Neuron (in vitro differentiated cells): ENCODE data around the gene SLC22A14.
"Not testable (repeated sequence)": the region's sequence is repeated elsewhere in the genome, so short reads cannot be mapped to it uniquely, and the experiment has no call there.

Experiments used
- H2AFZ ChIP-seq: one replicate; pipeline ENCODE4 v1.6.1; 2013; ENCODE audit warnings: low read depth, mild to moderate bottlenecking, inconsistent platforms, low read length, moderate library complexity
- H3K27me3 ChIP-seq: one replicate; pipeline ENCODE4 v1.6.1; 2013; ENCODE audit warnings: low read length; ENCODE audit not compliant: insufficient read depth
- H3K36me3 ChIP-seq: one replicate; pipeline ENCODE4 v1.6.1; 2013; ENCODE audit warnings: low read length; ENCODE audit not compliant: insufficient read depth
- H3K4me1 ChIP-seq: one replicate; pipeline ENCODE4 v1.6.1; 2013; ENCODE audit warnings: low read length; ENCODE audit not compliant: insufficient read depth
- H3K4me3 ChIP-seq: 2 replicates; pipeline ENCODE4 v1.5.1; 2013; ENCODE audit warnings: mild to moderate bottlenecking, low read length, moderate library complexity
- H3K9me3 ChIP-seq: one replicate; pipeline ENCODE4 v1.6.1; 2013; ENCODE audit warnings: low read length

Gene SLC22A14

DNA sequence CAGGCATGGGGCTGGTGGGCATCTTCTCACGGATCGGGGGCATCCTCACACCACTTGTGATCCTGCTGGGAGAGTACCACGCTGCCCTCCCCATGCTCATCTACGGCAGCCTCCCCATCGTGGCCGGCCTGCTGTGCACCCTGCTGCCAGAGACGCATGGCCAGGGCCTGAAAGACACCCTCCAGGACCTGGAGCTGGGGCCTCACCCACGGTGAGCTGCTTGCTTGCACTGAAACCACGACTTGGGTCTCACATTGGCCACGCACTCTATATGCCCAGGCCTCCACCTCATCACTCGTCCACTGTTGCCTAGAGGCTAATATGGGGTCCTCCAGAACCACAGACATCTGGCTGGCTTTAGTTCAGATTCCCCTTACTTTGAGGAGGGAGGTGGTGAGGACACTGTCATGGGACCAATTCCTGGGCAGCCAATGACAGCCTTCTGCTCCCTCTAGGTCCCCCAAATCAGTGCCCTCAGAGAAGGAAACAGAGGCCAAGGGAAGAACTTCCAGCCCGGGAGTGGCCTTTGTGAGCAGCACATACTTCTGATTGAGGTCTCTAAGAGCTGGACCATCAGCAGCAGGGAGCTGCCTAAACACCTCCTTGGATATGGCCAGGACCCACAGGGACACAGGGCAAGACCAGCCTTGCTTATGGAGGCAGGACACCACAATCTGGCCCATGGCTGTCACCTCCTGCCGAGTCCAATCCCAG is 5.0 kb upstream of the SLC22A14 start:
- Histone ChIP-seq H3K9me3 (peaks cover 8% of the 10 kb centered on the region), H3K4me3 (no peak overlapping the region), H3K36me3 (no peaks in the 10 kb centered on the region), H2AFZ (no peak overlapping the region), H3K4me1 (peaks cover 6% of the 10 kb centered on the region), H3K27me3 (no peaks in the 10 kb centered on the region)

DNA sequence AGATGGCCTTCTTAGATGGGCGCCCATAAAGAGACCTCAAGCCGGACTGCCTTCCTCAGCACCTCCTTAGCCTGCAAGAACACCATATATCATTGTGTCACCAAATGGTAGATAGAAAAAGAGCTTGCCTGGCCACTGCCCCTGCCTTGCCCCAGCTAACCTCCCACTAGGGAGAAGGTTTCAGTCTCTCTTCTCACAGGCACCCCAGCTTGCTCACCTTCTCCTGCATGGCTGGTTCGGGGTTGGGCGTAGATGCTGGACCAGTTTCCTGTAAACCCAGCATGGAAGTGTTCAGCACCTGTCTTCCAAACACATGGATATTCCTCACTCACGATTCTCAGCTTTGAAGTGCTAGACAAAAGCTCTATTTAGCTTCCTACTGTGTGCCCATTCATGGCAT is 3.3 kb upstream of the SLC22A14 start:
- no peak overlapping the region for H2AFZ ChIP-seq
- no peaks in the 10 kb centered on the region for H3K27me3 ChIP-seq
- H3K4me1 ChIP-seq: no peaks in the 10 kb centered on the region
- H3K36me3 ChIP-seq: no peaks in the 10 kb centered on the region
- no peak overlapping the region for H3K4me3 ChIP-seq
- H3K9me3 ChIP-seq: peaks cover 8% of the 10 kb centered on the region

DNA sequence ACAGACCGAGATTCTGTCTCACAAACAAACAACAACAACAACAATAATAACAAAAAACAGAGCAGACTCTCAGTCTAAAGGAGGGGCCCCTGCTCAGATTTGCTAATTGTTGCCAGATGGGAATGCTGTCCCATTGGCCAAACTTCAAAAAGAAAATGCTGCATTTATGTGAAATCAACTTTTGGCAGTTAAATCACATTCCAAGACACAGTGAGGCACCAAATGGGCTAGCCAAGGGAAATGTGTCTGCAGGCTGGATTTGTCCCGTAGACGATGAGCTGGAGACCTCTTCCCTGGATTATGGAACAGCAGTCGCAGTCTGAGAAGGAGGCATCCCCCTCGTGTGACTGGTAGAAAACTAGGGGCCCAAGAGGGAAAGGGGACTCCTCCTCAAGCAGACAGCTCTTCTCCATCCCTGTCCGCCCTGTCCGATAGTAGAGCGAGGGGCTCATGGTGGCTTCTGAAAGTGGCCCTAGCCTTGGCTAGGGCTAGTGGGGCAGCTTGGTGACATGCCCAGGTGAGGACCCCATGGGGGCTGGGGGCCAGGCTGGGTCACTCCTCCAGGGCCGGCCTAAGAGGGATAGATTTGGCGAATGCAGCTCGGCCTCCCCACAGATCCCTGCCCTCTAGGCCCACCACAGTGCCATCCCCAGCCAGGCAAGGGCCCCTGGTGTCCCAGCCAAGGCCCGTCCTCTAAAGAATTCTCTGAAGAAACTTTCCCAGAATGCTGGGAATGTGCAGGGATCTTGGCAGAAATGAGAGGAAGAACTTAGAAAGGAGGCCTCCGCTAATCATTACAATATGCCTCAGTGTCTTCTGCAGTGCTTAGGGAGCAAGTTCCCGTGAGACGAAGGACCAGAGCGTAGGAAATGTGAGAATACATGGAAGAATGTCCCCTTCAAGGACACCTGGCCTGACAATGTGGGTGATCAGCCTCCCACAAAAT is 2.0 kb downstream of the SLC22A14 start:
- Histone ChIP-seq H3K27me3 (no peaks in the 10 kb centered on the region), H3K4me1 (no peaks in the 10 kb centered on the region), H2AFZ (no peak overlapping the region), H3K36me3 (no peaks in the 10 kb centered on the region), H3K4me3 (no peak overlapping the region), H3K9me3 (no peaks in the 10 kb centered on the region)

DNA sequence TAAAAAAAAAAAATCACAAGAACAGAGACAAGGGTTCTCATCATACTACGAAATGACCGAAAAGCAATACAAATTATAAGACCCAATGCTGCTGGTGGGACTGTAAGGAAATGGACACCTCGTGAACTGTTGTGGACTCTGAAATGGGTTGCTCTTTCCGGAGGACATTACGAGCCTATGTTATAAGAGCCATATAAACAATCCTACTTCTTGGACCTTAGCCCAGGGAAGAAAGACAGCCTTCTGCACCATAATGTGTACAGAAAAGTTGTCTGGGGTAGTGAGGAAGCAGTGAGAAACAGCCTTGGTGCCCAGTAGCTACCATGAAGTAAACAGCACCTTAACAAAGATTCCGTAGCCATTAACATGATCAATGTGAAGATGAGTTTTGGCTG is 2.7 kb downstream of the SLC22A14 start:
- no peaks in the 10 kb centered on the region for H3K4me1 ChIP-seq
- no peak overlapping the region for H3K4me3 ChIP-seq

DNA sequence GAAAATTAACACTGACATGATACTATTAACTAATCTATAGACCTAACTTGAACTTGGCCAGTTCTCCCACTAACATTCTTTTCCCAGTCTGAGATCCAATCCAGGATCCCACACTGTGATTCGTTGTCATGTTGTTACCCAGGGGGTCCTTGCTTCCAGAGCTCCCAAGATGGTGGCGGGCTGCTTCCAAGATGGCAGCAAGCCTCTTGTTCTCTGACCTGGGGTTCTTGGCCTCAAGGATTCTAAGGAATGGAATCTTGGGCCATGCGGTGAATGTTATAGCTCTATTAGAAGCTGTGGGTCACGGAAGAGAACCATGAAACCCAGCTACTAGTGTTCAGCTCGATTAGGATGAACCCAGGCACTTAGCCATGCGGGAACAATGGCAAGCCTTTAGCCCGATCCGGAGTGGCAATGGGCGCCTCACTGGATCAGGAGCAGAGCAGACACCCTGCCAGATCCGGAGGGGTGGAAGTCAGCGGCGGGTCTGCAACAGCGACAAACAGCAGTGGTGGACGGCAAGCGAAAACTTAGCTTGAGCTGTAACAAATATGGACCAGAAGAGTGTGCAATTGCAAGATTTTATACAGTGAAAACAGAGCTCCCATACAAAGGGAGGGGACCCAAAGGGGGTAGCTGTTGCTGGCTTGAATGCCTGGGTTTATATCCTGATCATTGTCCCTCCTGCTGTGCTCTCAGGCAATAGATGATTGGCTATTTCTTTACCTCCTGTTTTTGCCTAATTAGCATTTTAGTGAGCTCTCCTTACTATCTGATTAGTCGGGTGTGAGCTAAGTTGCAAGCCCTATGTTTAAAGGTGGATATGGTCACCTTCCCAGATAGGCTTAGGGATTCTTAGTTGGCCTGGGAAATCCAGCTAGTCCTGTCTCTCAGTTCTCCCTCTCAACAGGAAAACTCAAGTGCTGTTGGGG is 7.5 kb downstream of the SLC22A14 start:
- H2AFZ ChIP-seq, H3K4me3 ChIP-seq, H3K36me3 ChIP-seq, H3K4me1 ChIP-seq, H3K9me3 ChIP-seq, H3K27me3 ChIP-seq: not testable (repeated sequence)

More for the DNA sequence above, 2.7 kb downstream of the SLC22A14 start:
- Histone ChIP-seq H3K9me3 (no peaks in the 10 kb centered on the region), H3K27me3 (no peaks in the 10 kb centered on the region), H2AFZ (no peak overlapping the region), H3K36me3 (no peaks in the 10 kb centered on the region)

DNA sequence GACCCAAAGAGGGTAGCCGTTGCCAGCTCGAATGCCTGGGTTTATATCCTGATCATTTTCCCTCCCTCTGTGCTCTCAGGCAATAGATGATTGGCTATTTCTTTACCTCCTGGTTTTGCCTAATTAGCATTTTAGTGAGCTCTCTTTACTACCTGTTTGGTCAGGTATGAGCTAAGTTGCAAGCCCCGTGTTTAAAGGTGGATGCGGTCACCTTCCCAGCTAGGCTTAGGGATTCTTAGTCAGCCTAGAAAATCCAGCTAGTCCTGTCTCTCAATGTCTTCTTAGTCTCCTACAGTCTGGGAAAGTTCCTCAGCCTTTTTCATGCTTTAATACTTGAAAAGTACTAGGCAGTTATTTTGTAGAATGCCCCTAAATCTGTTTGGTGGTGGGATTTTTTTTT is 15.0 kb downstream of the SLC22A14 start:
- not testable (repeated sequence) for H3K9me3 ChIP-seq, H2AFZ ChIP-seq, H3K4me1 ChIP-seq, H3K4me3 ChIP-seq, H3K36me3 ChIP-seq, H3K27me3 ChIP-seq

DNA sequence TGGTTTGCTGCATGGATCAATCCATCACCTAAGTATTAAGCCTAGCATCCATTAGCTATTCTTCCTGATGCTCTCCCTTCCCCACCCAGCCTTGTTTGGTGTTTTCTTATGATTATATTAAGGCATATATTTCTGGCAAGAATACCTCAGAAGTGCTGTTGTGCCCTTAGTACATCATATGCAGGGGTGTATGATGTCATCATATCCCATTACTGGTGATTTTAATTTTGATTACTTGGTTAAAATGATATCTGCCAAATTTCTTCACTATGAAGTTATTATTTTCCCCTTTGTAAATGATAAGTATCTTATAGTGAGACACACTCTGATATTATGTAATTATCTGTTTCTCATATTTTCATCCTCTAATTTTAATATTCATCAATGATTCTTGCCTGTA is 15.4 kb downstream of the SLC22A14 start:
- Histone ChIP-seq H3K4me1 (no peaks in the 10 kb centered on the region), H3K4me3 (no peak overlapping the region), H3K9me3 (no peaks in the 10 kb centered on the region), H3K36me3 (no peaks in the 10 kb centered on the region), H2AFZ (no peak overlapping the region), H3K27me3 (no peaks in the 10 kb centered on the region)

DNA sequence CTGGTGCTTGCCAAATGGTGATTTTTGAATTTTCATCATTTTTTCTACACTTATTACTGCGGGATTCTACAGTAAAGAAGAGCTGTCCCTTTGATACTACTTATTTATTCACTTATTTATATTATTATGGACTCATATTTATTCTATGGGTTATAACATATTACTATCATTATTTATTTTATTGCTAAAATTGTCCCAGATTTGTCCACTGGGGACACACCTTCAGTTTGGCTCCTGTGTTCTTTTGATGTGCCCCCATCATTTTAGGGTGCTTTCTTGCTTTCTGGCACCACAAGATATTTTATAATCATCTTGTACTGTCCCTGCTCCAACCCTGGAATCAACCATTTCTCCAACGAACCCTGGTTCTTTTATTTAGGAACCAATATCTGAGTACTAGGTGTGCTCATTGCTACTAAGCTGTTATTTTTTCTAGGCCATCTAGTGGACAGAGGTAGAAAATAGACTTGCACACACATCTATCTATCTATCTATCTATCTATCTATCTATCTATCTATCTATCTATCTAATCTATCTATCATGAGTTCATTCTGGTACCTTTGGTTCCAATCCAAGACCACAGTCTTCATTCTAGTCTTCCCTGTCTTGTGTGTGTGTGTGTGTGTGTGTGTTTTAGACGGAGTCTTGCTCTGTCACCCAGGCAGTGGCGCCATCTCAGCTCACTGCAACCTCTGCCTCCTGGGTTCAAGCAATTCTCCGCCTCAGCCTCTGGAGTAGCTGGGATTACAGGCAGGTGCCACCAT is 16.0 kb downstream of the SLC22A14 start:
- Histone ChIP-seq H3K9me3 (no peaks in the 10 kb centered on the region), H3K27me3 (no peaks in the 10 kb centered on the region), H3K4me3 (no peak overlapping the region), H3K4me1 (no peaks in the 10 kb centered on the region), H2AFZ (no peak overlapping the region), H3K36me3 (no peaks in the 10 kb centered on the region)

DNA sequence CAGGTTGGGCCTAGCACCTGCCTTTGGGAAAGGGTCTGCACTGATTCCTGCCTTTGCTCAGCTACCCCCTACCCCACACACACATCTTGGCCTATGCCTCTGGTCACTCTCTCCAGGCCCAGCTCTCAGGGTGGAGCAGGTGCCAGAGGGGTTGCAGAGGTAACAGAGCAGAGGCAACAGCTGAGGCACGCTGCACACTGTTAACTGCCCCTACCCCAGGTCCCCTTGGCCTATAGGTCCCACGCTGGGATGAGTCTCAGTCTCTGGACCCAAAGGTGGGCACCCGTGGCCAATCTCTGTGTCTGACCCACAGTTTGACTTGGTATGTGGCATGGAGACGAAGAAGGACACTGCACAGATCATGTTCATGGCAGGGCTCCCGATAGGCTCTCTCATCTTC is 24.8 kb downstream of the SLC22A14 start:
- Histone ChIP-seq H3K27me3 (peaks cover 3% of the 10 kb centered on the region), H3K36me3 (no peaks in the 10 kb centered on the region), H3K4me3 (no peak overlapping the region), H3K4me1 (no peaks in the 10 kb centered on the region), H3K9me3 (no peaks in the 10 kb centered on the region), H2AFZ (no peak overlapping the region)

DNA sequence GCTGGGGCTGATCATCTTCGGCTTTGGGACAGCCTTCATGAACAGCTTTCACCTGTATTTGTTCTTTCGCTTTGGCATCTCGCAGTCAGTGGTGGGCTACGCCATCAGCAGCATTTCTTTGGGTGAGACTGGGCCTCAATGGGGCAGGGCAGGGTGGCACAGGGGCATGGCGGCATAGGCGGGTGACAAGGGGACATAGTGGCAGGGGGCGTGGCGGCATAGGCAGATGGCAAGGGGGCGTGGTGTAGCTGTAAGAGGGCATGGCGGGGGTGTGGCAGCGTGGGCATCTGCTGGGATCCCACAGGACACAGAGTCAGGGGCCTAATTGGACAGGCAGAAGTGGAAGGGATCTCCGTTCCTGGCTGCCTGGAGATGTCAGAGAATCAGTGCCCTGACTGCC is 25.5 kb downstream of the SLC22A14 start:
- no peaks in the 10 kb centered on the region for H3K4me1 ChIP-seq
- peaks cover 3% of the 10 kb centered on the region for H3K27me3 ChIP-seq
- no peak overlapping the region for H3K4me3 ChIP-seq
- H2AFZ ChIP-seq: no peak overlapping the region
- H3K9me3 ChIP-seq: no peaks in the 10 kb centered on the region
- no peaks in the 10 kb centered on the region for H3K36me3 ChIP-seq

DNA sequence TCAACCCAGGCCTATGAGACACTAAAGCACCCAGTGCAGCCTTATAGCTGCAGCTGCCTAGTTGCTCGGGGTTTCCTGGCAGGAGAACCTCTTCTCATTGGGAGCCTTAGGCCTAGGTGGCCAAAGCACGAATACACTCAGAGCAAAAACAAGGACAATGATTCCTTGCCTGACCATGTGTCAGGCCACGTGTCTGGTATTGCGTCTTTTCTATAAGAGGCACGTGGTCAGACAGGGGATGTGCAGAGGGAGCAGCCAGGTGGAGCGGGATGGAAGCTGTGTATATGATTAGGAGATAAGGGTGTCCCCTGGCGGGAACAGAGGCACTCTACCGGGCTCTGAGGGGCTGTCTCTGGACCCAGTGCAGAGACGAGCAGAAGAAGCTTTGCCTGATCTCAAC is 26.4 kb downstream of the SLC22A14 start:
- no peak overlapping the region for H2AFZ ChIP-seq
- no peaks in the 10 kb centered on the region for H3K9me3 ChIP-seq
- H3K36me3 ChIP-seq: no peaks in the 10 kb centered on the region
- H3K4me3 ChIP-seq: no peak overlapping the region
- H3K4me1 ChIP-seq: no peaks in the 10 kb centered on the region
- H3K27me3 ChIP-seq: peaks cover 3% of the 10 kb centered on the region

DNA sequence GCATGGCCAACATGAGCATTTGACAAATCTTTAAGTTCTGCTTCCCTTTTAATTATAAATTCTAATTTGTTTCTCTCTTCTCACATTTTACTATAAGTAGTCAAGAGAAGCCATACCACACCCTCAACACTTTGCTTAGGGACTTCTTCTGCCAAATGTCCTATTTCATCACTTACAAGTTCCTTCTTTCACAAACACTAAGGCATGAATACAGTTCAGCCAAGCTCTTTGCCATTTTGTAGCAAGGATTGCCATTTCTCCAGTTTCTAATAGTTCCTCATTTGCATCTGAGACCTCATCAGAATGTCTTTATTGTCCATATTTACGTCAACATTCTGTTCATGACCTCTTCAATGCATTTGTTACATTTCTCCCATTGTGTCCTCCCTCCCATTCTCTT is 29.4 kb downstream of the SLC22A14 start:
- Histone ChIP-seq H3K9me3 (no peaks in the 10 kb centered on the region), H3K27me3 (peaks cover 11% of the 10 kb centered on the region), H2AFZ (no peak overlapping the region), H3K4me3 (no peak overlapping the region), H3K4me1 (peaks cover 6% of the 10 kb centered on the region), H3K36me3 (no peaks in the 10 kb centered on the region)
